Vagina (tissue), 2 donors: ENCODE measurements around the gene TGFBR3. TPM values are rescaled to one million over a fixed set of nuclear protein-coding genes. Genes with fewer than 3 reads are reported as not detected.
A peak's percentile ranks its signal among the peaks of the same experiment; 100 is the strongest.

Experiments used
- DNase-seq, 2 donors: peaks; one replicate each; pipeline ENCODE4 v3.0.0-alpha.2; 2017; ENCODE audit errors: extremely low spot score in 2 of 2
- H3K27ac ChIP-seq: fragments of 200-600 bp; sonication (generic); one replicate; pipeline ENCODE4 v1.5.1; 2019
- H3K27me3 ChIP-seq: fragments of 200-600 bp; sonication (generic); one replicate; pipeline ENCODE4 v1.5.1; 2019
- H3K36me3 ChIP-seq, 2 donors: fragments of 200-600 bp; sonication (generic); one replicate each; pipeline ENCODE4 v1.5.1; 2017 to 2019
- H3K4me1 ChIP-seq: fragments of 200-600 bp; sonication (generic); one replicate; pipeline ENCODE4 v1.5.1; 2019
- H3K4me3 ChIP-seq, 2 donors: fragments of 200-600 bp; sonication (generic); 1 replicate in 1 of 2; 2 replicates in 1 of 2; pipeline ENCODE4 v1.5.1; 2016 to 2019
- H3K9me3 ChIP-seq: fragments of 200-600 bp; sonication (generic); one replicate; pipeline ENCODE4 v1.5.1; 2019
- CTCF ChIP-seq, 3 experiments: fragments of 450-650 bp in 2 of 3; fragments of 200-600 bp in 1 of 3; sonication (generic) in 1 of 3; IDR thresholded peaks; one replicate each; pipeline ENCODE4 v1.5.1; 2017 to 2019; ENCODE audit warnings: antibody characterized with exemption in 3 of 3, mild to moderate bottlenecking in 2 of 3, moderate library complexity in 2 of 3
- POLR2A ChIP-seq, 2 donors: fragments of 450-650 bp; IDR thresholded peaks; one replicate each; pipeline ENCODE4 v1.6.1; 2017; ENCODE audit warnings: antibody characterized with exemption in 2 of 2, mild to moderate bottlenecking in 2 of 2, moderate library complexity in 2 of 2
- POLR2AphosphoS5 ChIP-seq, 2 donors: sonication (generic); formaldehyde crosslinking; IDR thresholded peaks; one replicate each; pipeline ENCODE4 v1.9.0; 2017; ENCODE audit warnings: antibody characterized with exemption in 2 of 2, mild to moderate bottlenecking in 2 of 2, low read depth in 1 of 2; ENCODE audit not compliant: insufficient read depth in 1 of 2
- intact Hi-C: fragments of 100-400 bp; cut with DNase I; formaldehyde crosslinking; loops from one replicate; pipeline ENCODE4 v1.15.1; 2023
- total RNA-seq: library from RNA; depleted of rRNA; stranded (reverse); fragments of >200 nt; gene quantifications from one replicate; pipeline ENCODE4 v1.2.3, GENCODE V29; 2016

Gene TGFBR3
- total RNA-seq, 1 donor from 2014 or later = 221 TPM

GRCh38 chr1:91817211-91817905, 68.6 kb downstream of the TGFBR3 start:
- H3K27me3 ChIP-seq = no peaks in the 10 kb centered on the region
- intact Hi-C loops = no loop called here
- TF ChIP-seq CTCF (IDR thresholded peaks at IDR 0.05) = no peak
- no peak for TF ChIP-seq POLR2AphosphoS5 (IDR thresholded peaks at IDR 0.05; ENCODE audit: insufficient read depth in 1 of 2, low read depth in 1 of 2)
- TF ChIP-seq POLR2A (IDR thresholded peaks at IDR 0.05) = no peak
- H3K9me3 ChIP-seq = no peaks in the 10 kb centered on the region
- peak overlapping the region; percentile 57 for H3K27ac ChIP-seq
- no peaks in the 10 kb centered on the region for H3K36me3 ChIP-seq
- no peak for DNase-seq
- peaks cover 78% of the 10 kb centered on the region for H3K4me1 ChIP-seq
- no peak overlapping the region for H3K4me3 ChIP-seq

GRCh38 chr1:91816031-91816430, 69.9 kb downstream of the TGFBR3 start:
- Histone ChIP-seq H3K9me3 (no peaks in the 10 kb centered on the region), H3K4me1 (peaks cover 90% of the 10 kb centered on the region), H3K4me3 (no peak overlapping the region), H3K27ac (peak overlapping the region; percentile 57), H3K27me3 (no peaks in the 10 kb centered on the region), H3K36me3 (no peaks in the 10 kb centered on the region)
- intact Hi-C loops = no loop called here
- no peak for TF ChIP-seq POLR2A (IDR thresholded peaks at IDR 0.05)
- TF ChIP-seq POLR2AphosphoS5 (IDR thresholded peaks at IDR 0.05; ENCODE audit: insufficient read depth in 1 of 2, low read depth in 1 of 2) = no peak
- no peak for TF ChIP-seq CTCF (IDR thresholded peaks at IDR 0.05)
- no peak for DNase-seq

- H3K27ac ChIP-seq = no peak overlapping the region
- H3K4me1 ChIP-seq = peaks cover 94% of the 10 kb centered on the region
- H3K27me3 ChIP-seq = no peaks in the 10 kb centered on the region
- H3K4me3 ChIP-seq = no peak overlapping the region
- TF ChIP-seq POLR2A (IDR thresholded peaks at IDR 0.05) = no peak
- no peak for TF ChIP-seq CTCF (IDR thresholded peaks at IDR 0.05)
- intact Hi-C loops = no loop called here
- H3K36me3 ChIP-seq = no peaks in the 10 kb centered on the region
- H3K9me3 ChIP-seq = no peaks in the 10 kb centered on the region
- DNase-seq = no peak
Observed at GRCh38 chr1:91814448-91814847, 71.5 kb downstream of the TGFBR3 start.

- H3K4me1 ChIP-seq = peaks cover 93% of the 10 kb centered on the region
- H3K36me3 ChIP-seq = no peaks in the 10 kb centered on the region
- no peak for TF ChIP-seq CTCF (IDR thresholded peaks at IDR 0.05)
- no peak for TF ChIP-seq POLR2AphosphoS5 (IDR thresholded peaks at IDR 0.05; ENCODE audit: insufficient read depth in 1 of 2, low read depth in 1 of 2)
- TF ChIP-seq POLR2A (IDR thresholded peaks at IDR 0.05) = no peak
- H3K4me3 ChIP-seq = no peak overlapping the region
- no peaks in the 10 kb centered on the region for H3K27me3 ChIP-seq
- no peak for DNase-seq
- intact Hi-C loops = no loop called here
- no peak overlapping the region for H3K27ac ChIP-seq
- H3K9me3 ChIP-seq = no peaks in the 10 kb centered on the region
Observed at GRCh38 chr1:91813813-91814212, 72.1 kb downstream of the TGFBR3 start.

GRCh38 chr1:91811363-91812025, 74.5 kb downstream of the TGFBR3 start:
- no peak for DNase-seq

More at GRCh38 chr1:91811363-91812025, 74.5 kb downstream of the TGFBR3 start:
- Histone ChIP-seq H3K4me1 (peaks cover 91% of the 10 kb centered on the region), H3K4me3 (no peak overlapping the region), H3K27me3 (no peaks in the 10 kb centered on the region), H3K9me3 (no peaks in the 10 kb centered on the region), H3K36me3 (no peaks in the 10 kb centered on the region), H3K27ac (no peak overlapping the region)
- intact Hi-C loops = no loop called here
- TF ChIP-seq POLR2AphosphoS5 (IDR thresholded peaks at IDR 0.05; ENCODE audit: insufficient read depth in 1 of 2, low read depth in 1 of 2) = no peak
- no peak for TF ChIP-seq CTCF (IDR thresholded peaks at IDR 0.05)
- TF ChIP-seq POLR2A (IDR thresholded peaks at IDR 0.05) = no peak
